OCI-LY1 (cell line): Measurements from ENCODE around the gene KCNN4.

Experiments
- CTCF ChIP-seq: fragments of 200-600 bp; sonication (generic), shearing (Covaris generic); IDR thresholded peaks from 2 replicates; pipeline ENCODE4 v1.5.1; 2017; ENCODE audit warnings: mild to moderate bottlenecking, antibody characterized with exemption, low read length, moderate library complexity, mixed read lengths
- EZH2 ChIP-seq: fragments of 200-600 bp; sonication (generic), shearing (Covaris generic); IDR thresholded peaks from 2 replicates; pipeline ENCODE4 v1.8.0; 2017; ENCODE audit warnings: borderline replicate concordance, mixed run types, mild to moderate bottlenecking, antibody characterized with exemption, low read length, moderate library complexity, mixed read lengths

DNA sequence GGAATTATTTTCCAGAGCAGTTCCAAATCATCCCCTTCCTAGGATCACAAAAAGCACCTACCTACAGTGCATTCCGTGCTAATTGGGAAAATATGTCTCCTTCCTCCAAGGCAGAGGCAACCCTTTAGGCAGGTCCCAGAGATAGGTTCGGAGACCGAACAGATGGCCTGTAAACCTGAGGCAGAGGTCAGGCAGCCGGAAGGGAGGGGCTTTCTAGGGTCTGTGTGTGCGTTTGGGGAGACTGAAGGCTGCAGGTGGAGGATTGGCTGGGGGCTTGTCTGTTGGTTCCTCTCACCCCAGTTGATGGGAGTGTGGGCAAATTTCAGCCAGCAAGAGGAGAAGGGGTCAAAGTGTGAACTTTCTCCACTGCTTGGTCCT lies 7.1 kb downstream of the KCNN4 start:
- TF ChIP-seq CTCF (no peak), EZH2 (no peak)
